HS-5 (cell line): ENCODE data around the gene NUAK1.
"Not testable (repeated sequence)": the region's sequence is repeated elsewhere in the genome, so short reads cannot be mapped to it uniquely, and the experiment has no call there.

ENCODE experiments used
- DNase-seq: peaks from one replicate; pipeline ENCODE4 v3.0.0-alpha.2; 2012; ENCODE audit warnings: low read depth

NUAK1 gene

DNA sequence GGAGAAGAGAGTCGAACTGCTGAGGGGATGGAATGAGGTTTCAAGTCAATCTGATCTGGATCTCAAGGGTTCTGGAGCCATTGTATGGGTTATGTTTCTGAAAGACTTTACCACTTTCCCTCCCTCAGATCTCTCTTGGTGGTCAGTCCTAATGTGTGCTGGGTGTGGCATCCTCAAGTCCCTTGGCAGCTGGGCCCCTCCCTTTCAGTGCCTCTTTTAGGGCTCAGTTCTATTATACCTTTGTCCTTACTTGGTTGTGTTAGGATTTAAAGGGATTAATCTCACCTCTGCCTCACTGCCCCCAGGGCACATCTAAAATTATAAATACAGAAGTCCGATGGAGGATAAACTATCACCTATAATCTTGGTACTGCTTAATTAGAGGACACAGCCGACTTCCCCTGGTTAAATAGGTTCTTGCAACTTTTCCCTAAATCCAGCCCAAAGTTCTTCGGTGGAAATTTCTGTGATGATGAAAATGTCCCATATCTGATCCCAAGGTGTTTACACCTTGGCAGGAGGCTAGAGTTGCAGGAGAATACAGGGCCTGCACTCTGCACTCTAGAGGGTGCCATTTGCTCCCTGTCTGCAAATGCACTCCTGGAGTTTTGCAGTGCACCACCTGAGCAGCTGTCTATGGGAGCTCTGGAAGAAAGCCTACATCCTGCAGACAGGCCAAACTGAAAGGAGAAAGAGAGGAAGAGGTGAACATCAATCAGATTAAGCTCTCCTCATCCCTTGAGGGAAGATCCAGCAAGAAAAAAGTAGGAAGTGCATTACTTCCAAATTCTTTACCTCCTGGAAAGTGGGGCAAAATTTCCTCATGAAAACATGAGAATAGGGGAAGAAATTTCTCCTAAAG is 106.8 kb downstream of the NUAK1 start:
- no peak for DNase-seq

DNA sequence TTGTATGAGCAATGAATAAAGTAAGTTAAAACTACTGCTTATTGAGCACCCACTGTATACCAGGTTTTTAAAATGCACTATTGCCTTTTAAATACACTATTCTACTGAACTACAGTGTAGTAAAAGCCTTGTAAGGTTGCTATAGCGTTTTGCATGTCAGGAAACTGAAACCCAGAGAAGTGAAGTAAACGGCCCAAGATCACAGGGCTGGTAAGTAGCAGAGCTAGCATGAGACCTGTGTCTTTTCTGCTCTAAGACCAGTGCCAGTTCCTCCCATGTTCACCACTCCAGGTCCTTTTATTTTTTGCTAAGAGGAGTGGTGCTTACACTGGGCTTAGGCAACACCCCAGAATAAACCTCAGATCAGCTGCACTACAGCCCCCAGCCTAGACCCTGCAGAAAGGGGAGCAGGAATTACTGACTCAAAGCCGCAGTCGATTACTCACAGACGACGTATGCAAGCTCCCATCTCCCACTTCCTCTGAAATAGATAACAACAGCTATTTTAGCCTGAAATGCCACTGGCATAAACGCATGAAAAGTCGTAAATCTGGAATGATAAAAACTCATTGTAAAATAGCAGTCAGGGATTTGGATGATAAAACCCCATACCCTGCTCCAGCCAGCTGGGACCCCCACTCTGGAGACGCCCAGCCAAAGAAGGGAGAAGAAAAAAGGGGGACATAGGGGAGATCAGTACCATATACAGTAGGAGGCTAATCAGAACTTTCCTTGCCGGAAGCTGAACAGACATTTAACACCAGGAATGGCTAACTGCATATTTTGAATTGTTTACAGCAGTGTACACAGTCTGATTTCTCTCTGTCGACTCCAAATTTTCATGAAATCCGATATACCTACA is 108.3 kb downstream of the NUAK1 start:
- DNase-seq, result peak; percentile 82

DNA sequence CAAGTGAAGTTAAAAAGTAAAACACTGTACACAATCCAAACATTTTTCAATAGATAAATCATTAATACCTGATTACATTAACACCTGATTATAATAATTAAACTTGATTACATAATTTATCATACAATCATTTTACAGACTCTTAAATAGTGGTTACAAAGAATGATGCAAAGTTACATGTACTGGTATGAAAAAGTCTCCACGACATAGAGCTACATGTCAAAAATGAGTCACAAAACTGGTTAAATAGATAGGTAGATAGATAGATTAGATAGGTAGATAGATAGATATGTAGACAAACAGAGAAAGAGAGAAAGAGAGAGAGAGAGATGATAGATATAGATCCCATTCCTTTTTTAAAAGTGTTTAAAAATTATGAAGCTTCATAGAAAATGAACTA is 109.2 kb downstream of the NUAK1 start:
- DNase-seq, result no peak

DNA sequence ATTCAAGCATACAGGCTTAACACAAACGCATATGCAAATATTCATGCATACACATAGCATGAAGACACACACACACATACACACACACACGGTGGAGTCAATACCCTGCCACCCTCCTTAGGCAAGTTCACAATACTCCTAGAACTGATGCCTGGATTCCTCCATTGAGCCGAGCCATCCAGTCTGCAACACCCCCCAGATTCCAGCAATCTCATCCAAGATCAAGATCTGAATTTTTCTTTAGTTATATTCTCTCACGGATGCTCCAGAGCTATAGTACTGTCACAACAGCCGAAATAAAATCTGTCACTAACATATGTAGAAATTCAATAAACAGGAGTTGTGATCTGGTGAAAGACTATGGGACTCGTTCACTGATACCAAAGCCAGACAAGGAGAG is 110.8 kb downstream of the NUAK1 start:
- no peak for DNase-seq

DNA sequence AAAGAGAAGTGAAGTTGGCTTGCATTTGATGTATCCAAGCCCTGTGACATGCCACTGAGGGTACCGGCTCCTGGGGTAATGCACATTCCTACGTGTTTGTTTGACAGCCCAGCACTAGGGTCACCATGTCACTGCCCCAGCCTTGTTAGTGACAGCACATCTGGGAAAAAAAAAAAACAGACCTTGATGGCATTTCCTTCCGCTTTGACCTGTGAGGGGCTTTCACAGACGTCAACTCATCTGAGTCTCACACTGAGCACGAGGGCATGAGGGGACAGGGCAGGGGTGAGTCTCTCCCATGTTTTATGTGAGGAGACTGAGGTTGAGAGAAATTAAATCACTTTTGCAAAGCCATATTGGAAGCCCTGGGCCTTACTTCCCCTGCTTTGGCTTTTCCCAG is 111.5 kb downstream of the NUAK1 start:
- DNase-seq, result no peak

DNA sequence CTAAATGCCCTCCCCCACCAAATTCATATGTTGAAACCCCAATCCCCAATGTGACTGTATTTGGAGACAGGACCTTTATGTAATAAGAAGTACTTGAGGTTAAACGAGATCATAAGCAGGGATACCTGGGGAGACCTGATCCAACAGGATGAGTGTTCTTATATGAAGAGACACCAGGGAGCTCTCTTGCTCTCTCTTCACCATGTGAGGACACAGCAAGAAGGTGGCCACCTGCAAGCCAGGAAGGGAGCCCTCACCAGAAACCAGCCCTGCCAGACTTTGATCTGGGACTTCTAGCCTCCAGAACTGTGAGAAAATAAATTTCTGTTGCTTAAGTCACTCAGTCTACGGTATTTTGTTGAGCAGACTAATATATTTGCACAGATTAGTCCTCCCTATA is 113.6 kb downstream of the NUAK1 start:
- no peak for DNase-seq

DNA sequence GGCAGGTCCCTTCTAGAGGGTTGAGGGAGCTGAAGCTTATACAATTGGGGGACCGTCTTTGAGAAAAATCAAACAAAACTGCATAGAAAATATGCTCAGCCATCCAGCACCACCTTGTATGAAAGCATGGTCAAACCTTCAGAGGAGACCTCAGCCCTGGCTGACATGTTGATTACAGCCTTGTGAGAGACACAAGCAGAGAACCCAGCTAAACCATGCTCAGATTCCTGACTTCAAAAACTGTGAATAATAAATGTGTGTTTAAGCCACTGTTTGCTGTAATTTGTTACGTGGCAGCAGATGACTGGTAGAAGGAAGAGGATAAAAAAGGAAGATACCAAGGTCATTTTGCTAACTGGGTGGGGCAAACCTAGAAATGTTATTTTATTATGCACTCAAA is 115.7 kb downstream of the NUAK1 start:
- no peak for DNase-seq

DNA sequence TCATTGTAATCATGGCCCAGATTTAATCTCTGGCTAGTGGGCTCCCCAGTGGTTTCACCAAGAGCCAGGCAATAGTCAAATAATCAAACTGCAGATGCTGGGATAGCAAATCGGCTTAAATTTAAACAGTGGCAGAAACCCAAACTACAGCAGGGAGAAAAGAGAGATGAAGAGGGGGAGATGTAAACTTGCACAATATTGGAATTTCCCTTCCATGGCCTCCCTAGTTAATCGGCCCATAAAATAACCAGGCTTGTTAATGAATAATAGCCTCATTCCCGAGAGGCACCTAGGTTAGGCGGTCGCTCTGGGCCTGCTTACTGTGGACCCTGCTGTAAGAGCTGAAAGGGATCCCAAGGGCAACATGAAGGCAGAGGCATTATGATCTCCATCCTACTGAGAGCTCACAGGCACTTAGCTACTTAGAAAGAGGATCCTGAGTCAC is 116.2 kb downstream of the NUAK1 start:
- no peak for DNase-seq

DNA sequence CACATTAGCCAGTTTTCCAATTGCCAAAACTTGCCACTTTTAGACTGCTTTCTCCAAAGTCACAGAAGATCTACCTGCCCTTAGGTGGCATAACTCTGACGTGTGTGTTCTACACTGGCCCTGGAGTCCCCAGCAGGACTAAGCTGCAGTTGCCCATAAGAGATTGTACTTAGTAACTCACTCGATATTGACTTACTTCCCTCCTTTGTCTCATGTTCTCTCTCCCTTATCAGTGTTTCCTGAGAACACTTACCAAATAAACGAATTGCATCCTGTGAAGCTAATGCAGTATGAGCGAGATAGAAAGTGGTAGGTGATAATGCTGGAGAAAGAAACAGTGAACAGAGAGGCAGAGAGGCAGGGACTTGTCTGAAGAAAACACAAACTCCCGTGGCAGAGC is 117.2 kb downstream of the NUAK1 start:
- DNase-seq, result no peak

DNA sequence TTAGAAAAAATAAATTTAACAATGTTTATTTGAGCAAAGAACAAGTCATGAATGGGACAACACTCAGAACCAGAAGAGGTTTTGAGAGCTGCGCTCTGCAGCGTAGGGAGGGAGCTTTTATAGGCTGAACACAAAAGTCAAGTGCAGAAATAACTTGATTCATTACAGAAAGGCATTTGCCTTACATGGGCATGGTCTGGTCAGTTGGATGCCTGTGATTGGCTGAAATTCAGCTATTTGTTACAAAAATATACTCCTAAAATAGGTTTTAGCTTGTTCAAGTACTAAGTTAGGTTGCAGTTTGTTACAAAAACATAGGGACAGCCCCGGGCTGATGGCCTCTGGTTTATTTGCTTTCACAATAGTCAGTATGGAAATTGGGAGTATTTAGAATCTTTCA is 118.0 kb downstream of the NUAK1 start:
- no peak for DNase-seq

DNA sequence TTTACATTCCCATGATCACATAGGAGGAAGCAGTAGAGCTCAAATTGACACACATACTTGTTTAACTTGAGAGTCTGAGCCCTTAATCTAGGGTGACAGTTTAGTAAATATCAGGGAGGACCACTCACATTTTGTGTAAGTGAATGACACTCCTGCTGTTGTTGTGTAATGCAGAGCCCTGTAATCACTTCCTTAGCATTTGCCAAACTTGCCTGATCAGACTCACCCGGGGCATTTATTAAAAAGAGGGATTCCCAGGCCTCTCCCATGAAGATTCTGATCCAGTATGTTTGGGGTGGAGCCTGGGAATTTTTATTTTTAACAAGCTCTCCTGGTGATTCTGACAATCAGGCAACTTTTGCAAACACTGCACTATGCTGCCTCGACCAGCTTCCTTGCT is 119.6 kb downstream of the NUAK1 start:
- no peak for DNase-seq

DNA sequence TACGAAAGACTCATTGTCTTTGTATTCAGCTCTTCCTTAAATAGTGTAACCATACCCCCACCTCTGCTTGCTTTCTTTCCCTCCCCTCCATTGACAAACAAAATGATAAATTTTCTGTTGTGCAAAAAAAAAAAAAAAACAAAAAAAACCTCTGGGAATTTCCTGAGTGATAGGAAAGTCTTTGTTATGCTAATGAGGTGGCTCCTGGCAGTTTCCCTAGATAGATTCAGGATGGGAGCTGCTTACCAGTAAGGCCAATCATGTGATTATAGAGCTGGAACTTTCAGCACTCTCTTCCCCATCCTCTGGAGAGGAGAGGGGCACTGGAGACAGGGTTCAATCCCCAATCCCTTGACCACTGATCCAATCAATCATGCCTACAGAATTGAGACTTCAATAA is 120.5 kb downstream of the NUAK1 start:
- no peak for DNase-seq

DNA sequence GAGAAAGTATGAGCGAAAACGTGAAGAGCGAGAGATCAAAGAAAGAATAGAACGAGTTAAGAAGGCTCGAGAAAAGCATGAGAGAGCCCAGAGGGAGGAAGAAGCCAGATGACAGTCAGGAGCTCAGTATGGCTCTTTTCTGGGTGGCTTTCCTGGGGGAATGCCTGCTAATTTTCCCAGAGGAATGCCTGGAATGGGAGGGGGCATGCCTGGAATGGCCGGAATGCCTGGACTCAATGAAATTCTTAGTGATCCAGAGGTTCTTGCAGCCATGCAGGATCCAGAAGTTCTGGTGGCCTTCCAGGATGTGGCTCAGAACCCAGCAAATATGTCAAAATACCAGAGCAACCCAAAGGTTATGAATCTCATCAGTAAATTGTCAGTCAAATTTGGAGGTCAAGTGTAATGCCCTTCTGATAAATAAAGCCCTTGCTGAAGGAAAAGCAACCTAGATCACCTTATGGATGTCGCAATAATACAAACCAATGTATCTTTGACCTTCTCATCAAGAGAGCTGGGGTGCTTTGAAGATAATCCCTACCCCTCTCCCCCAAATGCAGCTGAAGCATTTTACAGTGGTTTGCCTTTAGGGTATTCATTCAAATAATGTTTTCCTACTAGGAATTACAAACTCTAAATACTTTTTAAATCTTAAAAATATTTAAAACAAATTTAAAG is 122.0 kb downstream of the NUAK1 start:
- not testable (repeated sequence) for DNase-seq

DNA sequence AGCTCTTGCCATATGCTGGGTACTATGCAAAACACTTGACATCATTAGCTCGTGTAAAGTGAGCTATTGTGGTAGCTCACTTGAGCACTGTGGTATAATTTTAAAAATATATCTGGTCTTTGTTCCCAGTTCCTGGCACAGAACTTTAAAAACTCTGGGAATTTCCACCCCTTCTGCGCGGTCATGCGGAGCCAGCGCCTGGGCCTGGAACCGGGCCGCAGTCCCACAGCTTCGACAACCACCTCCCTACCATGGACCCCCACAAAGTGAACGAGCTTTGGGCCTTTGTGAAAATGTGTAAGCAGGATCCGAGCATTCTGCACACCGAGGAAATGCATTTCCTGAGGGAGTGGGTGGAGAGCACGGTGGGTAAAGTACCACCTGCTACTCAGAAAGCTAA is 123.1 kb downstream of the NUAK1 start:
- no peak for DNase-seq

DNA sequence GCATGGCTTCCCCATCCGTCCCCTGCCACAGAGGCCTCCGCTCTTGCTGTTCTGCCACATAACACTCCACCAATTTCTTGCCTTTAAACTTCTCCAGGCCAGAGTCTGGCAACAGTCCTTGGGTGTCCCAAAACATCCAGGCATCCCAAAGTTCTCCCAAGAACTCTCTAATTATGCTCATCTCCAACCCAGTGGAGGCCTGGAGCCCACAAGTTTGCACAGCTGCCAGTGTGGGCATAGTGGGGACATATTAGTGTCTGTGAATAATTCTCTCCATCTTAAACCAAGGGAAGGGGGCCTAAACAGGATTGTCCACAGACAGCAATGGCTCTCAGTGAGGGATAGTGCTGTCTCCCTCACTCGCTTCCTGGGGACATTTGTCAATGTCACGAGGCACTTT is 124.8 kb downstream of the NUAK1 start:
- no peak for DNase-seq
